Daoy (cell line): ENCODE results near the gene SMG6. TPM values are rescaled to one million over a fixed set of nuclear protein-coding genes. Genes with fewer than 3 reads are reported as not detected.

ENCODE experiments used
- DNase-seq: peaks from one replicate; pipeline ENCODE4 v3.0.0-alpha.2; 2015; ENCODE audit warnings: low read depth
- total RNA-seq: library from RNA; depleted of rRNA; stranded (reverse); fragments of >200 nt; shearing (Covaris generic); gene quantifications from 2 replicates; pipeline ENCODE4 v1.2.3, GENCODE V29; 2014

The SMG6 gene
- total RNA-seq, 1 experiment from 2014 or later: 23.8 TPM

- no peak for DNase-seq
These were observed 242.1 kb downstream of the SMG6 start for GRCh38 chr17:2061441-2061958.

- DNase-seq: no peak
These were observed 242.7 kb downstream of the SMG6 start for GRCh38 chr17:2060681-2061440.

DNA sequence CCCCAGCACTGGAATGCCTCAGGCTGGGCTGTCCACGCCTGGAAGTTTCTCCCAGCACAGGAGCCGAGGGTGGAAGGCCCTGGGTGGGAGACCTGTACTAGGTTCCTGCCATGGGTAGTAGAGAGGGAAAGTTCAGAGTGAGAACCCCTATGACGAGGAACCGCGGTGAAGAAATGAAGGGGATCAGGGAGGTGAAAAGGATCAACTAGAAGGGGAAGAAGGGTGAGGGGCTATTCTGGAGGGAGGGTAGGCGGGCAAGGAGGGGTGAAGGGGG is 243.3 kb downstream of the SMG6 start:
- no peak for DNase-seq

- DNase-seq: no peak
These were observed 243.8 kb downstream of the SMG6 start for GRCh38 chr17:2059547-2060384.

GRCh38 chr17:2058586-2059546 is 244.7 kb downstream of the SMG6 start:
- DNase-seq: no peak

- DNase-seq: no peak
These were observed 245.6 kb downstream of the SMG6 start for GRCh38 chr17:2057760-2058585.

GRCh38 chr17:2057175-2057759 is 246.3 kb downstream of the SMG6 start:
- DNase-seq: no peak

DNA sequence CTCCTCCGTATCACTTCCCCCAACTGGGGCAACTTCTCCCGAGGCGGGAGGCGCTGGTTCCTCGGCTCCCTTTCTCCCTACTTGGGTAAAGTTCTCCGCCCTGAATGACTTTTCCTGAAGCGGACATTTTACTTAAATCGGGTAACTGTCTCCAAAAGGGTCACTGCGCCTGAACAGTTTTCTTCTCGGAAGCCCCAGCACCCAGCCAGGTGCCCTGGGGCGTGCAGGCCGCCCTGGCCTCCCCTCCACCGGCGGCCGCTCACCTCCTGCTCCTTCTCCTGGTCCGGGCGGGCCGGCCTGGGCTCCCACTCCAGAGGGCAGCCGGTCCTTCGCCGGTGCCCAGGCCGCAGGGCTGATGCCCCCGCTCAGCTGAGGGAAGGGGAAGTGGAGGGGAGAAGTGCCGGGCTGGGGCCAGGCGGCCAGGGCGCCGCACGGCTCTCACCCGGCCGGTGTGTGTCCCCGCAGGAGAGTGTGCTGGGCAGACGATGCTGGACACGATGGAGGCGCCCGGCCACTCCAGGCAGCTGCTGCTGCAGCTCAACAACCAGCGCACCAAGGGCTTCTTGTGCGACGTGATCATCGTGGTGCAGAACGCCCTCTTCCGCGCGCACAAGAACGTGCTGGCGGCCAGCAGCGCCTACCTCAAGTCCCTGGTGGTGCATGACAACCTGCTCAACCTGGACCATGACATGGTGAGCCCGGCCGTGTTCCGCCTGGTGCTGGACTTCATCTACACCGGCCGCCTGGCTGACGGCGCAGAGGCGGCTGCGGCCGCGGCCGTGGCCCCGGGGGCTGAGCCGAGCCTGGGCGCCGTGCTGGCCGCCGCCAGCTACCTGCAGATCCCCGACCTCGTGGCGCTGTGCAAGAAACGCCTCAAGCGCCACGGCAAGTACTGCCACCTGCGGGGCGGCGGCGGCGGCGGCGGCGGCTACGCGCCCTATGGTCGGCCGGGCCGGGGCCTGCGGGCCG is 247.1 kb downstream of the SMG6 start:
- DNase-seq: peak; percentile 11

- peak; percentile 29 for DNase-seq
These were observed 248.0 kb downstream of the SMG6 start for GRCh38 chr17:2055292-2056205.

DNA sequence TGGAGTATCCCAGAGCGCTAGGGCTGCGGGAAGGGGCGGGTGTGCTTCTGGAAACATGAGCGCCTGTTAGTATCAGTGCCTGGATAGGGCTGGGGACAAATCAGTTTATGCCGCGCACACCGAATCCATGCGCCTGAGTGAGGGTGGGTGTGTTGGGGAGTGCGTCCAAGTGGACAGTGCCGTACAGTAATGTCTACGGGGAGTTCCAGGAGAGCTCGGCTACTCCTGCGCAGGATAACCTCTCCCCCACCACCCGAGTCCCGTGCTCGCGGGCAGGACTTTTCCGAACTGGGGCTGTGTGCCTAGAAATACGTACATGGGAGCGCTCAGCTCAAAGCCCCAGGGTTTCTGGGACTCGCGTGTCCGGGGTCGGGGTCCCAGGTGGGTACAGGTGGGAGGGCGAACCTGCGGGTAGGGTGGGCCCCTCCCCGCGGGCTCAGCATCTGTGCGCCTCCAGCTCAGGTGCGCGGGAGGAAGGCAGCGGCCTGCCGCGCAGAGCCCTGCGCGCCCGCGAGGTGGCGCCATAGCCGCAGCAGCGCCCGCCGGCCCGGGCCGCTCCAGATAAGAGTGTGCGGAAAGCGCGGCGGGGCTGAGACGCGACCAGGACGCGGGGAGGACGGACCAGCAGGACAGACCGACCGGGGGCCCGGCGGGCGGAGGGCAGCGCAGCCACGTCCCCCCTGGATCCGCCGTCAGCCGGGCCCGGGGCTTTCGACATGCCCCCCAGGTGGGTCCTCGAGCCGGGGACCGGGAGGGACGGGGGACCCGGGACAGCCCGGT is 248.9 kb downstream of the SMG6 start, which contains the start of gene HIC1:
HIC1 (plus strand) TSS at position 592 of the 780 bp plus-strand sequence. CDS start 1,588 bp downstream, outside the sequence.
- DNase-seq: peak; percentile 87

DNA sequence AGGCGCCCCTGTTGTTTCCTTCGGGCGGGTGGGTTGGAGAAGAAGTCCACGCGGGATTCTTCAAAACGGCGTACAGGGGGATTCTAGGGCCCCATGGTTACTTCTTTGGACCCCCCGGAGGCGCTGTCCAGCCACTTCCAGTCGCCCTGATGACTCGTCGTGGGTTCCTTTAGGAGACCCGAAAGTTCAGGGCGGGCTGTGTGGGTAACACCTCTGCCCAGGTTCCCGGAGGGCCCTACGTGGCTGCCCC is 249.4 kb downstream of the SMG6 start:
- DNase-seq: no peak

DNA sequence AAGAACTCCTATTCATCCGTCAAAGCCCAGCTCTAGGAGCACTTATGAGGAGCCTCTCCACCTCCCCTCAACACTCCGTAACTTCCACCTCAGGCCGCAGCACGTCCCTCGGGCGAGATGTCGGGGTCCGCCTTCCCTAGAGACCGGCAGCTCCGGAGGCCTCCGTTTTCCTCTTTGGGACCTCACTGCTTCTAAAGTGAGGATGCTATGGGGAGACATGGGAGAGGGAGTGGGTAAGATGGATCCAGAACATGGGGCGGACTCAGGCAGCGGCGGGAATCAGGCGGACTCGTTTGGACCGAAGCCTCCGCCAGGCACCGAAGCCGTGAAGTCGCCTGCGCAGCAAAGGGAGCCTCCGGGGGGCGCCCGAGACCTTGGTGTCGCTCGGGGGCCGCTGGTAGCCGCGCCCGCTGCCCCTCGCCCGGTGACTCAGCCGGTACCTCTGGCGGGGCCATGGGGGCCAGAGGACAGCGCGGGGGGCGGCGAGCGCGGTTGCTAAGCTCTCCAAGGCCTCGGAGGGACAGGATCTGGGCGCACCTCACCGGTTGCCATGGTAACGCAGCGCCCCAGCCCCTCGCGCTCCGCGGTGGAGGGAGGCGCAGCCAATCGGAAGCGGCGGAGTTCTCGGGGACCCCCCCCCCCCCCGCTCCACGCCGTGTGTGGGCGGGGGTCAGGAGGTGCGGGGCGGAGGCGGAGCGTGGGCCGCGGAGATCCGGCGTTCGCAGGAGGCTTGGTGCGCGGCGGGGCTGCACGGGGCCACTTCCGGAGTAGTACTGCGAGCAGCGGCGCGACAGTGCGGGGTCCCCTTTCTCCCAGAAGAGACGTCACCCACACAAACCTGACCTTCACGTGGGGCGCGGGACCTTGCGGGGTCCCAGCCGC is 250.0 kb downstream of the SMG6 start:
- DNase-seq: peak; percentile 94

- DNase-seq: no peak
These were observed 251.5 kb downstream of the SMG6 start for GRCh38 chr17:2051933-2052559.

GRCh38 chr17:2051061-2051932 is 252.3 kb downstream of the SMG6 start:
- no peak for DNase-seq
